Measurements from ENCODE around the gene RSRP1.

DNA sequence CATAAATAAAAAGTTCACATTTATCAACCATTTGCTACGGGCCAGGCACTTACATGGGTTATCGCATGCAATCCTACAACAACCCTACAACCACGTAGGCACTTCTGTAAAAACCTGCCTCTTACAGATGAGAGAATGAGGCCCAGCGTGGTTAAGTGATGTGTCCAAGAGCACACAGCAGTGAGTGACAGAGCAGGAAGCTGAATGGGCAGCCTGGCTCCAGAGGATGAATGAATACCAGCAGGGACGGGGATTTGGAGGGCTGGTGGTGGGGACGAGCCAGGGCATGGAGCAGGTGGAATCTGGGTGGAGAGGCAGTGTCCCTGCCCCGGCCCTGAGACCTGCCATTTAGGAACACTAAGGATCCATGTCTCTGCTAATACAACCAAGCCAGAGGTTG, 50.4 kb downstream of the RSRP1 start:
- TF ChIP-seq, protein P1, sequence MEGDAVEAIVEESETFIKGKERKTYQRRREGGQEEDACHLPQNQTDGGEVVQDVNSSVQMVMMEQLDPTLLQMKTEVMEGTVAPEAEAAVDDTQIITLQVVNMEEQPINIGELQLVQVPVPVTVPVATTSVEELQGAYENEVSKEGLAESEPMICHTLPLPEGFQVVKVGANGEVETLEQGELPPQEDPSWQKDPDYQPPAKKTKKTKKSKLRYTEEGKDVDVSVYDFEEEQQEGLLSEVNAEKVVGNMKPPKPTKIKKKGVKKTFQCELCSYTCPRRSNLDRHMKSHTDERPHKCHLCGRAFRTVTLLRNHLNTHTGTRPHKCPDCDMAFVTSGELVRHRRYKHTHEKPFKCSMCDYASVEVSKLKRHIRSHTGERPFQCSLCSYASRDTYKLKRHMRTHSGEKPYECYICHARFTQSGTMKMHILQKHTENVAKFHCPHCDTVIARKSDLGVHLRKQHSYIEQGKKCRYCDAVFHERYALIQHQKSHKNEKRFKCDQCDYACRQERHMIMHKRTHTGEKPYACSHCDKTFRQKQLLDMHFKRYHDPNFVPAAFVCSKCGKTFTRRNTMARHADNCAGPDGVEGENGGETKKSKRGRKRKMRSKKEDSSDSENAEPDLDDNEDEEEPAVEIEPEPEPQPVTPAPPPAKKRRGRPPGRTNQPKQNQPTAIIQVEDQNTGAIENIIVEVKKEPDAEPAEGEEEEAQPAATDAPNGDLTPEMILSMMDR (conservative IDR thresholded peaks at IDR 0.05): no peak
- no peak for TF ChIP-seq EZH2 (IDR thresholded peaks at IDR 0.05; ENCODE audit: low read depth)

Data from PC-9 (cell line).